NT2/D1 (cell line): ENCODE data around the gene ADPRM.

Experiments
- DNase-seq: peaks from one replicate; pipeline ENCODE4 v3.0.0-alpha.2; 2011; ENCODE audit warnings: low read depth, low spot score
- H3K27me3 ChIP-seq: 2 replicates; pipeline ENCODE4 v1.6.0; 2011; ENCODE audit warnings: mild to moderate bottlenecking; ENCODE audit not compliant: insufficient read length, insufficient read depth
- H3K36me3 ChIP-seq: 2 replicates; pipeline ENCODE4 v1.6.1; 2011; ENCODE audit warnings: mild to moderate bottlenecking, low read length, mixed read lengths; ENCODE audit not compliant: insufficient read depth, insufficient read length
- H3K4me1 ChIP-seq: 2 replicates; pipeline ENCODE4 v1.5.1; 2011; ENCODE audit not compliant: insufficient read depth, insufficient read length
- H3K4me3 ChIP-seq: 2 replicates; pipeline ENCODE4 v1.5.1; 2011; ENCODE audit warnings: low read depth; ENCODE audit not compliant: insufficient read length
- H3K9ac ChIP-seq: 2 replicates; pipeline ENCODE4 v1.6.0; 2011; ENCODE audit warnings: low read depth; ENCODE audit not compliant: insufficient read length
- H3K9me3 ChIP-seq: 2 replicates; pipeline ENCODE4 v1.5.1; 2011; ENCODE audit warnings: mild to moderate bottlenecking, low read length; ENCODE audit not compliant: insufficient read depth
- SUZ12 ChIP-seq: IDR thresholded peaks from 2 replicates; pipeline ENCODE4 v1.6.1; 2011; ENCODE audit not compliant: insufficient read length, insufficient read depth; ENCODE audit errors: extremely low read depth
- YY1 ChIP-seq: IDR thresholded peaks from 2 replicates; pipeline ENCODE4 v1.6.1; 2011; ENCODE audit not compliant: insufficient read length, insufficient read depth
- ZNF274 ChIP-seq: IDR thresholded peaks from 2 replicates; pipeline ENCODE4 v1.6.1; 2011; ENCODE audit warnings: mild to moderate bottlenecking, low read depth, low read length

Gene ADPRM

DNA sequence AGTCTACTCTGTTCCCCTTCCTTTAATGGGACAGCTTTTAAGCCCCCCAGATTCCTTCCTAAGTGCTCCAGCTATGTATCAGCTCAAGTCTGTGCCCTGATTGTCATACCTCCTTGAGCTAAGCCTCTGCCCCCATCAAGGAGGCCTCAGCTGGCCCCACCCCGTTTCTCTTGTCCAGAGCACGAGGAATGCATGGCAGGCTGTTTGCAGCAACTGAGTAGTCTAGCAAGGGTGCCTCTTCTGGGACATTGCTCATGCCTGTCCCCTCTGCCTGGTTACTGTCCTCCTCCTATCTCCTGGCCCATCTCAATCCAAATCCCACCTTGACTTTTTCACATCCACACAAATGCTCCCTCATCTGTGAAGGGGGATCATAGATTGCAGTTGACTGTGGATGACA, 60.3 kb downstream of the ADPRM start:
- no peak overlapping the region for H3K4me3 ChIP-seq
- peaks cover 3% of the 10 kb centered on the region for H3K4me1 ChIP-seq
- no peaks in the 10 kb centered on the region for H3K36me3 ChIP-seq
- no peak overlapping the region for H3K9ac ChIP-seq
- H3K9me3 ChIP-seq: no peaks in the 10 kb centered on the region
- DNase-seq: no peak
- TF ChIP-seq SUZ12 (no peak), YY1 (no peak)
- H3K27me3 ChIP-seq: no peaks in the 10 kb centered on the region

- Histone ChIP-seq H3K36me3 (no peaks in the 10 kb centered on the region), H3K9ac (no peak overlapping the region), H3K9me3 (no peaks in the 10 kb centered on the region), H3K4me1 (peaks cover 3% of the 10 kb centered on the region), H3K27me3 (no peaks in the 10 kb centered on the region), H3K4me3 (no peak overlapping the region)
- no peak for TF ChIP-seq YY1
- TF ChIP-seq SUZ12: no peak
- no peak for TF ChIP-seq ZNF274
- DNase-seq: no peak
These were observed 60.7 kb downstream of the ADPRM start for GRCh38 chr17:10758062-10758461.
